H1 (cell line): ENCODE measurements around the gene RPL7A. TPM values are rescaled to one million over a fixed set of nuclear protein-coding genes. Genes with fewer than 3 reads are reported as not detected.

ENCODE experiments used
- CTCF ChIA-PET: fragments of 300-600 bp; sonication (Branson Sonifier 250); formaldehyde crosslinking; loops from one replicate; lab custom pipeline; 2021; ENCODE audit not compliant: partially characterized antibody; lab: Charles Lee
- POLR2A ChIA-PET: fragments of 300-600 bp; sonication (Branson Sonifier 250); formaldehyde crosslinking; loops from one replicate; lab custom pipeline; 2021; ENCODE audit warnings: inconsistent platforms; ENCODE audit not compliant: partially characterized antibody; lab: Charles Lee
- DNase-seq, 2 experiments: peaks; one replicate each; pipeline versions ENCODE4 v3.0.0 to v3.0.0-alpha.2; 2010 to 2022; ENCODE audit warnings: low spot score in 2 of 2, low read depth in 1 of 2, mixed read lengths in 1 of 2
- FAIRE-seq: peaks from 2 replicates; lab custom pipeline; 2011; peaks lifted over from hg19 to GRCh38; lab: Jason Lieb, UNC
- H2AFZ ChIP-seq: 2 replicates; pipeline ENCODE4 v1.8.1; 2012; ENCODE audit warnings: low read length, inconsistent platforms
- H2AK5ac ChIP-seq: 2 replicates; pipeline ENCODE4 v1.6.1; 2013; ENCODE audit warnings: low read depth, low read length
- H2BK120ac ChIP-seq: replicated peaks from 2 replicates; pipeline ENCODE3; 2013; ENCODE audit warnings: low read depth, low read length, inconsistent platforms
- H2BK12ac ChIP-seq: 2 replicates; pipeline ENCODE4 v1.6.1; 2013; ENCODE audit warnings: low read depth, low read length
- H2BK15ac ChIP-seq: 2 replicates; pipeline ENCODE4 v1.6.1; 2013; ENCODE audit warnings: low read length
- H2BK20ac ChIP-seq: 2 replicates; pipeline ENCODE4 v1.6.1; 2013; ENCODE audit warnings: low read length
- H2BK5ac ChIP-seq: 2 replicates; pipeline ENCODE4 v1.6.1; 2013; ENCODE audit warnings: low read depth, low read length
- H3K14ac ChIP-seq: 2 replicates; pipeline ENCODE4 v1.6.1; 2013; ENCODE audit warnings: inconsistent platforms; ENCODE audit not compliant: insufficient read length
- H3K18ac ChIP-seq: 2 replicates; pipeline ENCODE4 v1.6.1; 2013; ENCODE audit warnings: low read length; ENCODE audit errors: extremely low read depth
- H3K23ac ChIP-seq: 2 replicates; pipeline ENCODE4 v1.6.1; 2013; ENCODE audit warnings: inconsistent platforms; ENCODE audit not compliant: insufficient read length
- H3K23me2 ChIP-seq: 2 replicates; pipeline ENCODE4 v1.6.1; 2013; ENCODE audit warnings: low read depth, low read length
- H3K27ac ChIP-seq: 2 replicates; pipeline ENCODE4 v1.6.1; 2011; ENCODE audit warnings: low read depth, low read length, inconsistent platforms
- H3K27me3 ChIP-seq, 4 experiments: replicated peaks in 1 of 4; 1 replicate in 1 of 4; 2 replicates in 3 of 4; pipeline versions ENCODE4 v1.6.1 to v1.8.1; 2011 to 2013; ENCODE audit warnings: low read length in 3 of 4, mild to moderate bottlenecking in 3 of 4, inconsistent platforms in 2 of 4, mixed read lengths in 2 of 4, moderate library complexity in 1 of 4; ENCODE audit not compliant: control insufficient read depth in 3 of 4, insufficient read depth in 3 of 4; ENCODE audit errors: extremely low read depth in 1 of 4
- H3K36me3 ChIP-seq, 4 experiments: 2 replicates each; pipeline versions ENCODE4 v1.6.1 to v1.8.1; 2011 to 2013; ENCODE audit warnings: mild to moderate bottlenecking in 4 of 4, low read length in 3 of 4, moderate library complexity in 2 of 4, control low read depth in 1 of 4, inconsistent platforms in 1 of 4; ENCODE audit not compliant: insufficient read depth in 4 of 4, control insufficient read depth in 2 of 4
- H3K4ac ChIP-seq: replicated peaks from 2 replicates; pipeline ENCODE3; 2013; ENCODE audit warnings: low read length, low read depth, mixed read lengths, inconsistent platforms; ENCODE audit not compliant: insufficient read length
- H3K4me1 ChIP-seq, 4 experiments: replicated peaks in 1 of 4; 1 replicate in 1 of 4; 2 replicates in 3 of 4; pipeline versions ENCODE4 v1.6.1 to v1.8.1; 2011 to 2013; ENCODE audit warnings: low read length in 3 of 4, inconsistent platforms in 2 of 4, mixed read lengths in 1 of 4; ENCODE audit not compliant: insufficient read depth in 4 of 4, control insufficient read depth in 3 of 4
- H3K4me2 ChIP-seq, 2 experiments: 2 replicates each; pipeline versions ENCODE4 v1.6.1 to v1.8.1; 2011 to 2013; ENCODE audit warnings: low read depth in 2 of 2, low read length in 2 of 2, control low read depth in 1 of 2, inconsistent platforms in 1 of 2, mild to moderate bottlenecking in 1 of 2; ENCODE audit not compliant: insufficient read depth in 1 of 2
- H3K4me3 ChIP-seq, 4 experiments: fragments of 200-600, 300-600 bp in 1 of 4; sonication (generic), shearing (Covaris generic), sonication (Bioruptor Twin) in 1 of 4; 2 replicates each; pipeline versions ENCODE4 v1.5.1 to v1.8.1; 2011 to 2016; ENCODE audit warnings: low read length in 4 of 4, low read depth in 3 of 4, control low read depth in 2 of 4, inconsistent platforms in 2 of 4, mild to moderate bottlenecking in 2 of 4, mixed read lengths in 1 of 4, moderate library complexity in 1 of 4; ENCODE audit not compliant: insufficient read depth in 2 of 4; ENCODE audit errors: extremely low read depth in 1 of 4
- H3K56ac ChIP-seq: replicated peaks from 2 replicates; pipeline ENCODE3; 2013; ENCODE audit warnings: low read depth, mild to moderate bottlenecking, mixed read lengths, low read length, inconsistent platforms; ENCODE audit not compliant: insufficient read length
- H3K79me1 ChIP-seq: 2 replicates; pipeline ENCODE4 v1.6.1; 2013; ENCODE audit warnings: low read depth, low read length, control low read depth
- H3K79me2 ChIP-seq, 2 experiments: 2 replicates each; pipeline versions ENCODE4 v1.6.1 to v1.8.1; 2012 to 2013; ENCODE audit warnings: low read length in 2 of 2, mild to moderate bottlenecking in 2 of 2, inconsistent platforms in 1 of 2; ENCODE audit not compliant: insufficient read depth in 2 of 2, control insufficient read depth in 1 of 2
- H3K9ac ChIP-seq, 4 experiments: replicated peaks in 1 of 4; 1 replicate in 1 of 4; 2 replicates in 3 of 4; pipeline versions ENCODE4 v1.6.1 to v1.8.1; 2011 to 2013; ENCODE audit warnings: low read depth in 3 of 4, low read length in 3 of 4, control low read depth in 2 of 4, mild to moderate bottlenecking in 2 of 4, moderate library complexity in 2 of 4, inconsistent platforms in 1 of 4; ENCODE audit errors: extremely low read depth in 1 of 4
- H3K9me3 ChIP-seq, 2 experiments: 2 replicates each; pipeline versions ENCODE4 v1.6.1 to v1.8.1; 2012 to 2013; ENCODE audit warnings: mild to moderate bottlenecking in 2 of 2, moderate library complexity in 2 of 2, control low read depth in 1 of 2, inconsistent platforms in 1 of 2, low read depth in 1 of 2, low read length in 1 of 2, mixed read lengths in 1 of 2; ENCODE audit not compliant: insufficient read depth in 2 of 2
- H4K20me1 ChIP-seq, 2 experiments: replicated peaks in 1 of 2; 2 replicates each; pipeline versions ENCODE3 to v1.8.1; 2011 to 2013; ENCODE audit warnings: inconsistent platforms in 2 of 2, low read length in 2 of 2, mild to moderate bottlenecking in 1 of 2; ENCODE audit not compliant: insufficient read depth in 2 of 2, control insufficient read depth in 1 of 2
- H4K5ac ChIP-seq: 2 replicates; pipeline ENCODE4 v1.6.1; 2013; ENCODE audit warnings: low read length, low read depth, mixed read lengths, inconsistent platforms; ENCODE audit not compliant: insufficient read length
- H4K8ac ChIP-seq: 2 replicates; pipeline ENCODE4 v1.8.0; 2013; ENCODE audit warnings: mild to moderate bottlenecking, moderate library complexity, low read length, inconsistent platforms; ENCODE audit not compliant: insufficient read depth; ENCODE audit errors: extremely low read depth
- H4K91ac ChIP-seq: replicated peaks from 2 replicates; pipeline ENCODE3; 2013; ENCODE audit warnings: low read length, mixed read lengths, inconsistent platforms; ENCODE audit not compliant: insufficient read length
- ASH2L ChIP-seq: fragments of 200-600, 300-600 bp; sonication (generic); IDR thresholded peaks from one replicate; pipeline ENCODE4 v1.7.1; 2017; ENCODE audit warnings: low read length
- KDM4A ChIP-seq: IDR thresholded peaks from one replicate; pipeline ENCODE4 v1.7.1; 2012; ENCODE audit warnings: low read depth, mild to moderate bottlenecking, moderate library complexity, low read length, inconsistent platforms; ENCODE audit not compliant: severe bottlenecking
- POU5F1 ChIP-seq: IDR thresholded peaks from 2 replicates; pipeline ENCODE4 v1.6.1; 2011; ENCODE audit warnings: low read depth, mild to moderate bottlenecking, low read length, moderate library complexity
- SIN3A ChIP-seq, 2 experiments: IDR thresholded peaks in 1 of 2; conservative IDR thresholded peaks in 1 of 2; 2 replicates each; pipeline ENCODE4 v1.6.1; 2011 to 2012; ENCODE audit warnings: low read length in 2 of 2, improper control_type of control experiment in 1 of 2, low read depth in 1 of 2, mild to moderate bottlenecking in 1 of 2
- SIX5 ChIP-seq: IDR thresholded peaks from 2 replicates; pipeline ENCODE4 v1.6.1; 2011; ENCODE audit warnings: mild to moderate bottlenecking, low read depth, low read length
- SP2 ChIP-seq: IDR thresholded peaks from 2 replicates; pipeline ENCODE4 v1.6.1; 2012; ENCODE audit warnings: mild to moderate bottlenecking, low read length, inconsistent platforms
- WGBS, 2 experiments: shearing (Covaris generic) in 1 of 2; methylation state at CpG; one replicate each; pipeline versions ENCODE4 v1.1.6 to v1.1.7; 2013 to 2015; ENCODE audit warnings: low lambda C conversion rate in 2 of 2, mixed read lengths in 2 of 2, inconsistent platforms in 1 of 2, low coverage in 1 of 2, missing lambda C conversion rate in 1 of 2; ENCODE audit not compliant: insufficient replicate concordance in 2 of 2, insufficient coverage in 1 of 2, insufficient read length in 1 of 2; ENCODE audit errors: extremely low coverage in 1 of 2, missing lambda C conversion rate in 1 of 2; 5-methylcytosine and 5-hydroxymethylcytosine counted together
- polyA plus RNA-seq, 7 experiments: library from polyadenylated mRNA; depleted of rRNA in 3 of 7; stranded (reverse) in 5 of 7; unstranded in 2 of 7; fragments of >200 nt in 5 of 7; fragments of 200-250 nt in 2 of 7; gene quantifications; 1 replicate in 5 of 7; 2 replicates in 1 of 7; 4 replicates in 1 of 7; pipeline versions ENCODE4 v1.2.1 to v1.2.3, GENCODE V29; 2011 to 2013; ENCODE audit warnings: missing spikeins in 2 of 7, mixed read lengths in 2 of 7
- total RNA-seq: library from RNA; stranded (reverse); fragmentation: NEBNext Ultra II Directional; extraction: Animal tissue kit (Norgen Biotek cat#: 25700); gene quantifications from 2 replicates; pipeline ENCODE4 v1.2.1, GENCODE V29; 2021
- TF ChIP-seq, protein P1 (sequence below), 3 experiments: IDR thresholded peaks; 1 replicate in 2 of 3; 2 replicates in 1 of 3; pipeline versions ENCODE4 v1.5.1 to v1.6.1; 2011; ENCODE audit warnings: low read length in 3 of 3, mild to moderate bottlenecking in 3 of 3, inconsistent platforms in 2 of 3, low read depth in 1 of 3, moderate library complexity in 1 of 3; ENCODE audit not compliant: insufficient read depth in 1 of 3; ENCODE audit errors: control extremely low read depth in 1 of 3

RPL7A gene
- total and polyA plus RNA-seq, 2 of the 8 experiments (the other 6 are each of a cell fraction or from before 2014, with no cell fraction given), result 2,578 to 2,783 TPM

DNA sequence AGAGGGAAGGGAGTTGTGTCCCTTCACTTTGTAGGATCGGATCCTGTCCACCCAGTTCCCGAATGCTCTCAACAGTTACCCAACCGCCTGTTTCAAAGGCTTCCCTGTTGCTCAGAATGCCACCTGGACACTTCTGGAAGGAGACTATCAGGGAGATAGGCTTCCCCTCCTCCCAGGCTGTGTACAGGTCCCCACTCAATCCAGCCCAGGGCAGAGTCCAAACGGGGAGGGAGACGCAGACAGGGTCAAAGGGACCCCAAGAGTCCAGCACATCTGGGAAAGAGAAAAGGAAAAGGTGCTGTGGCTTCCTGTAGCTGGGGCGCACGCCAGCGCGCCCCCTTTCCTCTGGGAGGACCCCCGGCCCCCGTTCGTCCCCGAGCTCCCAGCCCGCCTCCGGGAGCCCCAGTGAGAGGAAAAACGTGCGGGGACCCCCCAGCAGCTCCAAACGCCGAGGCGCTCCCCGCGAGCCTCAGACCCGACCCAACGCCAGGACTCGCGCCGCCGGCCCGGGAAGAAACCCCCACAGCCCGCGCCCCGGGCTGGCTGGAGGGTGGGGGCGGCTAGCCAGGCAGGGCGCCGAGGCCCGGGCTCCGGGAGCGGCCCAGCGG is 27.2 kb downstream of the RPL7A start:
- WGBS, 2 experiments, result 2% methylated on average over 31 of the region's 39 CpGs; no CpG with 5 or more reads in 1 of the 2 experiments

More for the DNA sequence above, 27.2 kb downstream of the RPL7A start:
- peak; percentile 71 for TF ChIP-seq ASH2L
- TF ChIP-seq, protein P1, sequence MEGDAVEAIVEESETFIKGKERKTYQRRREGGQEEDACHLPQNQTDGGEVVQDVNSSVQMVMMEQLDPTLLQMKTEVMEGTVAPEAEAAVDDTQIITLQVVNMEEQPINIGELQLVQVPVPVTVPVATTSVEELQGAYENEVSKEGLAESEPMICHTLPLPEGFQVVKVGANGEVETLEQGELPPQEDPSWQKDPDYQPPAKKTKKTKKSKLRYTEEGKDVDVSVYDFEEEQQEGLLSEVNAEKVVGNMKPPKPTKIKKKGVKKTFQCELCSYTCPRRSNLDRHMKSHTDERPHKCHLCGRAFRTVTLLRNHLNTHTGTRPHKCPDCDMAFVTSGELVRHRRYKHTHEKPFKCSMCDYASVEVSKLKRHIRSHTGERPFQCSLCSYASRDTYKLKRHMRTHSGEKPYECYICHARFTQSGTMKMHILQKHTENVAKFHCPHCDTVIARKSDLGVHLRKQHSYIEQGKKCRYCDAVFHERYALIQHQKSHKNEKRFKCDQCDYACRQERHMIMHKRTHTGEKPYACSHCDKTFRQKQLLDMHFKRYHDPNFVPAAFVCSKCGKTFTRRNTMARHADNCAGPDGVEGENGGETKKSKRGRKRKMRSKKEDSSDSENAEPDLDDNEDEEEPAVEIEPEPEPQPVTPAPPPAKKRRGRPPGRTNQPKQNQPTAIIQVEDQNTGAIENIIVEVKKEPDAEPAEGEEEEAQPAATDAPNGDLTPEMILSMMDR (IDR thresholded peaks at IDR 0.05; ENCODE audit: control extremely low read depth in 1 of 3, insufficient read depth in 1 of 3, low read depth in 1 of 3, low read length in 3 of 3), result peak in 2 of 3 experiments; percentile 20 to 33; a peak in 1 of 4 replicates
- TF ChIP-seq SIN3A (conservative IDR thresholded peaks at IDR 0.05 in 1 of 2, IDR thresholded peaks at IDR 0.05 in 1 of 2; ENCODE audit: low read depth in 1 of 2, low read length in 2 of 2), result peak; percentile 3 to 79; a peak in 1 of 4 replicates
- no peak for TF ChIP-seq SIX5
- no peak for TF ChIP-seq POU5F1
- peak; percentile 10; the same call in 1 of the 2 replicates for TF ChIP-seq SP2
- peak; percentile 74 for TF ChIP-seq KDM4A
- Histone ChIP-seq H3K4me3 (peak overlapping the region; percentile 70 to 87 (median 74)), H3K23me2 (peaks cover 8% of the 10 kb centered on the region; the same call in 1 of the 2 replicates), H3K56ac (peak overlapping the region; percentile 0), H4K91ac (no peak overlapping the region), H3K9me3 (peaks cover 0 to 4% of the 10 kb centered on the region in 2 experiments; a peak in 2 of 4 replicates), H2BK15ac (no peak overlapping the region), H2BK12ac (no peak overlapping the region), H3K4me2 (peak overlapping the region; percentile 76 to 77), H4K20me1 (peaks cover 17 to 34% of the 10 kb centered on the region in 2 experiments), H2AFZ (no peak overlapping the region), H2BK20ac (no peak overlapping the region), H4K8ac (peak overlapping the region; percentile 63; the same call in 1 of the 2 replicates), H3K4ac (no peak overlapping the region), H2BK5ac (no peak overlapping the region; the same call in 1 of the 2 replicates), H3K4me1 (peaks cover 0 to 5% (median 0%) of the 10 kb centered on the region in 4 experiments; a peak in 1 of 7 replicates), H3K79me2 (peaks cover 14 to 52% of the 10 kb centered on the region in 2 experiments), H3K14ac (no peak overlapping the region), H3K79me1 (peaks cover 9% of the 10 kb centered on the region; the same call in 1 of the 2 replicates), H3K9ac (peak overlapping the region; percentile 65 to 92 (median 80)), H3K18ac (peak overlapping the region; percentile 38; the same call in 1 of the 2 replicates), H3K36me3 (peaks cover 0 to 9% (median 5%) of the 10 kb centered on the region in 4 experiments; a peak in 4 of 8 replicates), H3K23ac (no peak overlapping the region), H4K5ac (no peak overlapping the region), H2BK120ac (no peak overlapping the region), H2AK5ac (no peak overlapping the region), H3K27me3 (peaks cover 0 to 11% (median 6%) of the 10 kb centered on the region in 4 experiments; a peak in 5 of 7 replicates), H3K27ac (peak overlapping the region; percentile 80)
- DNase-seq, result no peak
- POLR2A ChIA-PET, result interaction anchor here (1.1 to 19.9 kb wide), 6 partner anchors 10 to 42 kb away, joined by 3 to 461 read pairs (median 6); partner anchors contain the start of genes MED22, RPL7A, SURF1 and SURF2
- no peak for FAIRE-seq
- CTCF ChIA-PET, result interaction anchor here (0.9 to 10.1 kb wide), 4 partner anchors 12 to 311 kb away, joined by 3 to 90 read pairs (median 13); partner anchors contain the start of genes SURF1 and SURF2
